ENCODE results near the gene FOXL3. TPM values are rescaled to one million over a fixed set of nuclear protein-coding genes. Genes with fewer than 3 reads are reported as not detected.

Gene FOXL3
- total and polyA plus RNA-seq, 2 experiments from 2014 or later = not detected

DNA sequence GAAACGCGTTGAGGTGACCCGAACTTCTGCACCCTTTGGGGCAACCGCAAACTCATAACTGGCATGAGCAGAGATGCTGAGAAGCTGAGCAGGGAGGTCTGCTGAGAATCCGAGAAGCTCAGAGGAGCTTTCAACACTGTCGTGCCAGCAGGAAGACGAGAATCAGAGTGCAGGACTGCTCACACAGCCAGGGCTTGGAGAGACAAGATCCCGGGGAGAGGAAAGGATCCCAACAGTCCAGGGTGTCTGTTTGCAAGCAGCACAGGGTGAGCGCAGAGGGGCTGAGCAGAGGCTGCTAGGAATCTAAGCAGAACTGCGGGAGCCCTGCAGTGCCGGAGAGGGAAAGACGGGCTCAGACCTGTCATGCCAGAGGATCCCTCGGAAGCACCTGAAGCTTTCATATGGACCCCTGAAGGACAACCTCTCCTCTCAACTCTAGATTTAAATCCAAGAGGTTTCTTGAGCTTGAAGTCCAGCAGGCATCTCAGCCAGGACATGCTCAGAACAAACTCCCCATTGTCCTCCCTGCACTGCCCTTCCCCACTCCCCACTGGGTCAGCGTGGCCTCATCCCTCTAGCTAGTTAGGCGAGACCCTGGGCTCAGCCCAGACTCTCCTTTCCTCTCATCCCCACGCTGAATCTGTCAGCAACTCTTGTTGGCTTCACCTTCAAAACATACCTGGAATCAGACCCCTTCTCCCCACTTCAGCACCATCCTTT is 40.7 kb downstream of the FOXL3 start:
- Histone ChIP-seq H3K79me2 (no peaks in the 10 kb centered on the region), H2AFZ (no peak overlapping the region), H3K4me2 (peak overlapping the region; percentile 17), H3K9me2 (replicated peaks; ENCODE audit: insufficient read depth) (no peaks in the 10 kb centered on the region), H3K4me3 (no peak overlapping the region), H3K9me3 (ENCODE audit: low read depth) (no peaks in the 10 kb centered on the region), H3K4me1 (ENCODE audit: insufficient read depth) (peaks cover 37% of the 10 kb centered on the region), H3K36me3 (replicated peaks; ENCODE audit: insufficient read depth, low read depth) (no peaks in the 10 kb centered on the region), H4K20me1 (ENCODE audit: insufficient read depth, poor library complexity, severe bottlenecking) (no peaks in the 10 kb centered on the region), H3K27me3 (no peaks in the 10 kb centered on the region), H3K27ac (peak overlapping the region; percentile 58)
- TF ChIP-seq EZH2 (IDR thresholded peaks at IDR 0.05; ENCODE audit: borderline replicate concordance) = no peak
- no peak for TF ChIP-seq EZH2phosphoT487 (IDR thresholded peaks at IDR 0.05; ENCODE audit: low read depth, severe bottlenecking, unreplicated experiment)
- TF ChIP-seq, protein P1, sequence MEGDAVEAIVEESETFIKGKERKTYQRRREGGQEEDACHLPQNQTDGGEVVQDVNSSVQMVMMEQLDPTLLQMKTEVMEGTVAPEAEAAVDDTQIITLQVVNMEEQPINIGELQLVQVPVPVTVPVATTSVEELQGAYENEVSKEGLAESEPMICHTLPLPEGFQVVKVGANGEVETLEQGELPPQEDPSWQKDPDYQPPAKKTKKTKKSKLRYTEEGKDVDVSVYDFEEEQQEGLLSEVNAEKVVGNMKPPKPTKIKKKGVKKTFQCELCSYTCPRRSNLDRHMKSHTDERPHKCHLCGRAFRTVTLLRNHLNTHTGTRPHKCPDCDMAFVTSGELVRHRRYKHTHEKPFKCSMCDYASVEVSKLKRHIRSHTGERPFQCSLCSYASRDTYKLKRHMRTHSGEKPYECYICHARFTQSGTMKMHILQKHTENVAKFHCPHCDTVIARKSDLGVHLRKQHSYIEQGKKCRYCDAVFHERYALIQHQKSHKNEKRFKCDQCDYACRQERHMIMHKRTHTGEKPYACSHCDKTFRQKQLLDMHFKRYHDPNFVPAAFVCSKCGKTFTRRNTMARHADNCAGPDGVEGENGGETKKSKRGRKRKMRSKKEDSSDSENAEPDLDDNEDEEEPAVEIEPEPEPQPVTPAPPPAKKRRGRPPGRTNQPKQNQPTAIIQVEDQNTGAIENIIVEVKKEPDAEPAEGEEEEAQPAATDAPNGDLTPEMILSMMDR (IDR thresholded peaks at IDR 0.05; ENCODE audit: poor library complexity) = no peak
- 73% methylated on average over 16 of the region's 16 CpGs for WGBS (ENCODE audit: low lambda C conversion rate, missing lambda C conversion rate)
- no peak for DNase-seq (ENCODE audit: low spot score)

DNA sequence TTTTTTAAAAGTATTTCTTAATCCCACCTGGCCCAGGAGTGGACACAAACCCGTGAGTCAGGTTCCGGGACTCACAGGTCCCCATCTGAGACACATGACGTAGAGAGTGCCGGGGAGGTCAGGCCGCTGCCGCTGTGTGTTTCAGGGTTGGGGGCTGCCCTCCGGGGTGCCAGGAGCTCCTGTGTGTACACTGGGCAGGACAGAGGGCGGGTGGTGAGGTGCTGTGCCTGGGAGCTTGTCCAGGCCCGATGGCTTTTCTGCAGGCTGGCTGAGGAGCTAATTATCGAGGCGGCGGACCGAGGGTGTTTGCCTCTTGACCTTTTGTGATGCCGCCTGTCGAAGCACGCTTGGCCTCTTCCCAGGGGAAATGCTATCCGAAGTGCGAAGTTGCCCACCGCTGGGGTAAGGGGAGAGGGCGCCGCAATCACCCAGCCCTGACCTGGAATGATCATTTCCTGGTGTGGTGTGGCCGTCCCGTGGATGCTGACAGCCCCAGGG is 42.1 kb downstream of the FOXL3 start:
- Histone ChIP-seq H3K4me2 (peak overlapping the region; percentile 90), H2AFZ (no peak overlapping the region), H3K4me1 (ENCODE audit: insufficient read depth) (peaks cover 32% of the 10 kb centered on the region), H3K9me2 (replicated peaks; ENCODE audit: insufficient read depth) (no peaks in the 10 kb centered on the region), H3K4me3 (no peak overlapping the region), H3K27me3 (no peaks in the 10 kb centered on the region), H4K20me1 (ENCODE audit: insufficient read depth, poor library complexity, severe bottlenecking) (no peaks in the 10 kb centered on the region), H3K79me2 (no peaks in the 10 kb centered on the region), H3K9me3 (ENCODE audit: low read depth) (no peaks in the 10 kb centered on the region), H3K36me3 (replicated peaks; ENCODE audit: insufficient read depth, low read depth) (no peaks in the 10 kb centered on the region), H3K27ac (no peak overlapping the region)
- TF ChIP-seq, protein P1 (IDR thresholded peaks at IDR 0.05; ENCODE audit: poor library complexity) = no peak
- no peak for TF ChIP-seq EZH2 (IDR thresholded peaks at IDR 0.05; ENCODE audit: borderline replicate concordance)
- no peak for TF ChIP-seq EZH2phosphoT487 (IDR thresholded peaks at IDR 0.05; ENCODE audit: low read depth, severe bottlenecking, unreplicated experiment)
- no peak for DNase-seq (ENCODE audit: low spot score)
- WGBS (ENCODE audit: low lambda C conversion rate, missing lambda C conversion rate) = 85% methylated on average over 23 of the region's 23 CpGs

DNA sequence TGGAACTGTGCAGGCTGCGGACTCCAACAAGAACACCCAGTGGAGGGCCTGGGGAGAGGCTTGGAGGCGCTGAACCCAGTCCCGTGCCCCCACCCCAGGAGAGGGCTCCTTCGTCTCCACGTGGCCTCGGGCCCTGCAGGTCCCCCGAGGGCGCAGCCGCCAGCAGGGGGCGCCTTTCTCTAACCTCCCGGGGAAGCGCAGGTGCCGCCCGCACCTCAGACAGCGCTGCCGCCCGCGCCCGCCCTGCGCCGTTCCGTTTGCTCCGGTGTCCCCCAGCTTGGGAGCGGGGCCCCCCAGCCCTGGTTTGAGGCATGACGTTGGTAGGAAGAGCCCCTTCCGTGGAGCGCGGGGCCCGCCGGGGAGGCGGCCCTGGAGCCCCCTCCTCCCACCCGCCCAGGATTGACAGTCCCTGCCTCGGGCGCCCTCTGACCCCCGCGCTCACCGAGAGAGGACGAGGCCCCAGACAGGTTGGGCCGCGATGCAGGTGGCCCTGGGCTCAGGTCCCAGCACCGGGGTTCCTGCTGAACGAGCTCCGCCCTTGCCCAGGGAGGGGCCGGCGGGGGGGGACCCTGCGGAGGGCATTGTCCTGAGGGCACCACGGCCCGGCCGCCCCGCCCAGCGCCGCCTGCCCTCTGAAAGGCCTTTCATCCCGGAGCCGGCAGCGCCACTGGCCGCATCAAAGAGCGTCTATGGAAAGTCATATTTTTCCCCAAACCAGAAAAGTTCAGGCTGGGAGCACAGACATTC is 42.8 kb downstream of the FOXL3 start:
- peak overlapping the region; percentile 90 for H3K4me2 ChIP-seq

More for the DNA sequence above, 42.8 kb downstream of the FOXL3 start:
- TF ChIP-seq, protein P1 (IDR thresholded peaks at IDR 0.05; ENCODE audit: poor library complexity) = peak; percentile 93
- no peak for TF ChIP-seq EZH2 (IDR thresholded peaks at IDR 0.05; ENCODE audit: borderline replicate concordance)
- TF ChIP-seq EZH2phosphoT487 (IDR thresholded peaks at IDR 0.05; ENCODE audit: low read depth, severe bottlenecking, unreplicated experiment) = no peak
- H2AFZ ChIP-seq = peak overlapping the region; percentile 31
- 8% methylated on average over 33 of the region's 57 CpGs for WGBS (ENCODE audit: low lambda C conversion rate, missing lambda C conversion rate)
- H3K4me1 ChIP-seq (ENCODE audit: insufficient read depth) = peaks cover 26% of the 10 kb centered on the region
- no peaks in the 10 kb centered on the region for H3K9me2 ChIP-seq (replicated peaks; ENCODE audit: insufficient read depth)
- H3K27ac ChIP-seq = peak overlapping the region; percentile 73
- DNase-seq (ENCODE audit: low spot score) = peak; percentile 92
- no peaks in the 10 kb centered on the region for H3K27me3 ChIP-seq
- H3K4me3 ChIP-seq = no peak overlapping the region
- no peaks in the 10 kb centered on the region for H3K9me3 ChIP-seq (ENCODE audit: low read depth)
- no peaks in the 10 kb centered on the region for H3K79me2 ChIP-seq
- no peaks in the 10 kb centered on the region for H4K20me1 ChIP-seq (ENCODE audit: insufficient read depth, poor library complexity, severe bottlenecking)
- no peaks in the 10 kb centered on the region for H3K36me3 ChIP-seq (replicated peaks; ENCODE audit: insufficient read depth, low read depth)

Data from hepatocyte (in vitro differentiated cells).